ENCODE data around the gene SEC24C. TPM values are rescaled to one million over a fixed set of nuclear protein-coding genes. Genes with fewer than 3 reads are reported as not detected.
A peak's percentile ranks its signal among the peaks of the same experiment; 100 is the strongest.

Gene SEC24C
- total and polyA plus RNA-seq, 2 of the 13 experiments (the other 11 are each of a cell fraction or from before 2014, with no cell fraction given), result 63.1 to 66.4 TPM

GRCh38 chr10:73743905-73744663, at the start of gene SEC24C (continued):
- TF ChIP-seq ZNF263 (CRISPR knock-in tag; IDR thresholded peaks at IDR 0.05) (peak; percentile 28; the same call in 1 of the 2 replicates), NCOA2 (CRISPR knock-in tag; IDR thresholded peaks at IDR 0.05) (peak; percentile 53; the same call in 1 of the 2 replicates), RBM39 (IDR thresholded peaks at IDR 0.05; ENCODE audit: low read depth, low read length, poor library complexity, severe bottlenecking) (peak; percentile 87), MED8 (CRISPR knock-in tag; IDR thresholded peaks at IDR 0.05; ENCODE audit: insufficient replicate concordance) (peak; percentile 19), DNMT3B (CRISPR knock-in tag; conservative IDR thresholded peaks at IDR 0.05) (peak; percentile 53; the same call in 1 of the 2 replicates), ZNF572 (CRISPR knock-in tag; IDR thresholded peaks at IDR 0.05) (0 out of 2 replicates have a peak, but pooled peaks have one; percentile 58), TEAD3 (CRISPR knock-in tag; optimal IDR thresholded peaks at IDR 0.05; ENCODE audit: borderline replicate concordance) (peak; percentile 58), THAP8 (CRISPR knock-in tag; IDR thresholded peaks at IDR 0.05; ENCODE audit: borderline replicate concordance) (peak; percentile 32; the same call in 1 of the 2 replicates), HMGXB4 (CRISPR knock-in tag; IDR thresholded peaks at IDR 0.05; ENCODE audit: borderline replicate concordance in 1 of 2, low read depth in 1 of 2) (peak; percentile 65 to 84), KAT8 (CRISPR knock-in tag; IDR thresholded peaks at IDR 0.05) (peak; percentile 96), PPARG (CRISPR knock-in tag; conservative IDR thresholded peaks at IDR 0.05) (peak; percentile 87), RFXANK (CRISPR knock-in tag; IDR thresholded peaks at IDR 0.05) (0 out of 2 replicates have a peak, but pooled peaks have one; percentile 46), TFE3 (CRISPR knock-in tag; IDR thresholded peaks at IDR 0.05) (peak; percentile 62; the same call in 1 of the 2 replicates), ZGPAT (CRISPR knock-in tag; IDR thresholded peaks at IDR 0.05) (peak; percentile 83), ZNF501 (CRISPR knock-in tag; IDR thresholded peaks at IDR 0.05) (peak; percentile 95), RORA (CRISPR knock-in tag; IDR thresholded peaks at IDR 0.05) (no peak), ZBTB10 (CRISPR knock-in tag; IDR thresholded peaks at IDR 0.05; ENCODE audit: borderline replicate concordance) (no peak), ZNF350 (CRISPR knock-in tag; IDR thresholded peaks at IDR 0.05; ENCODE audit: borderline replicate concordance, low read depth) (peak; percentile 89), ELF3 (CRISPR knock-in tag; IDR thresholded peaks at IDR 0.05) (peak; percentile 80), TEF (CRISPR knock-in tag; IDR thresholded peaks at IDR 0.05) (no peak; the same call in 1 of the 2 replicates)

Measured in HepG2 (cell line).